A549 (cell line): ENCODE data around the gene ADAM8. TPM values are rescaled to one million over a fixed set of nuclear protein-coding genes. Genes with fewer than 3 reads are reported as not detected.

Experiments
- ATAC-seq, 2 experiments: fragments of 200-7000 bp in 1 of 2; fragments of >200 bp in 1 of 2; cut with Nextera tagmentation in 1 of 2; cut with Tn5 transposase in 1 of 2; 3 replicates each; pipeline versions ENCODE4 v1.8.0 to v1.9.1; 2018 to 2020; ENCODE audit warnings: mild to moderate bottlenecking in 1 of 2, moderate library complexity in 1 of 2
- CTCF ChIA-PET: fragments of 300-600 bp; sonication (Branson Sonifier 250); formaldehyde crosslinking; extraction: SDS; loops from one replicate; lab custom pipeline; 2021; ENCODE audit warnings: antibody characterized with exemption, inconsistent platforms; lab: Yijun Ruan, JAX
- POLR2A ChIA-PET: fragments of 350-600 bp; formaldehyde crosslinking; extraction: SDS; loops from one replicate; lab custom pipeline; 2021; ENCODE audit warnings: antibody characterized with exemption, inconsistent platforms; lab: Yijun Ruan, JAX
- DNase-seq, 2 experiments: peaks; one replicate each; pipeline versions ENCODE4 v3.0.0 to v3.0.0-alpha.2; 2011 to 2016; ENCODE audit warnings: low read depth in 1 of 2, low spot score in 1 of 2
- FAIRE-seq: peaks from 2 replicates; lab custom pipeline; 2011; peaks lifted over from hg19 to GRCh38; lab: Jason Lieb, UNC
- H3K27ac ChIP-seq, 2 experiments: fragments of >200 bp; sonication (Bioruptor Twin); formaldehyde crosslinking; 3 replicates each; pipeline ENCODE4 v1.5.1; 2016 to 2017
- H3K4me1 ChIP-seq: fragments of >200 bp; sonication (Bioruptor Twin); formaldehyde crosslinking; 3 replicates; pipeline ENCODE4 v1.6.1; 2016
- H3K4me2 ChIP-seq: fragments of >200 bp; sonication (Bioruptor Twin); formaldehyde crosslinking; 3 replicates; pipeline ENCODE4 v1.6.1; 2016
- H3K4me3 ChIP-seq: fragments of >200 bp; sonication (Bioruptor Twin); formaldehyde crosslinking; 3 replicates; pipeline ENCODE4 v1.5.1; 2016
- H3K9me3 ChIP-seq: fragments of >200 bp; sonication (Bioruptor Twin); formaldehyde crosslinking; 3 replicates; pipeline ENCODE4 v1.6.1; 2016
- ATOH8 ChIP-seq: fragments of 250-450 bp; sonication (Bioruptor Pico); IDR thresholded peaks from 2 replicates; pipeline ENCODE4 v1.5.0; 2020; ENCODE audit warnings: low read depth, mild to moderate bottlenecking, moderate library complexity
- BHLHE40 ChIP-seq: IDR thresholded peaks from 2 replicates; pipeline ENCODE4 v1.6.1; 2012; ENCODE audit warnings: low read depth, low read length, inconsistent platforms
- CBX2 ChIP-seq: fragments of 200-600 bp; sonication (generic); IDR thresholded peaks from 2 replicates; pipeline ENCODE4 v1.6.1; 2016; ENCODE audit warnings: low read depth, mild to moderate bottlenecking, borderline replicate concordance
- CEBPB ChIP-seq, 2 experiments: fragments of >200 bp in 1 of 2; sonication (Bioruptor Twin) in 1 of 2; formaldehyde crosslinking in 1 of 2; IDR thresholded peaks; 2 replicates each; pipeline ENCODE4 v1.6.1; 2012 to 2016
- E2F6 ChIP-seq: IDR thresholded peaks from 2 replicates; pipeline ENCODE4 v1.6.1; 2012; ENCODE audit warnings: low read depth, borderline replicate concordance
- EHF ChIP-seq: fragments of 250-450 bp; sonication (Bioruptor Pico); IDR thresholded peaks from 2 replicates; pipeline ENCODE4 v1.5.0; 2020; ENCODE audit warnings: mild to moderate bottlenecking
- EHMT2 ChIP-seq: fragments of 200-600 bp; sonication (generic); IDR thresholded peaks from 2 replicates; pipeline ENCODE4 v1.6.1; 2016; ENCODE audit warnings: antibody characterized with exemption, low read depth, mild to moderate bottlenecking, moderate library complexity
- ELK1 ChIP-seq: fragments of 150-350 bp; IDR thresholded peaks from 2 replicates; pipeline ENCODE4 v1.6.1; 2014; ENCODE audit warnings: low read depth, mild to moderate bottlenecking, low read length
- EP300 ChIP-seq, 2 experiments: fragments of >200 bp; sonication (Bioruptor Twin); formaldehyde crosslinking; IDR thresholded peaks; 2 replicates in 1 of 2; 3 replicates in 1 of 2; pipeline ENCODE4 v1.6.1; 2016 to 2017
- FOXS1 ChIP-seq: fragments of 250-450 bp; sonication (Bioruptor Pico); IDR thresholded peaks from 2 replicates; pipeline ENCODE4 v1.5.0; 2020; ENCODE audit warnings: mild to moderate bottlenecking, moderate library complexity
- HDAC2 ChIP-seq: fragments of 200-600 bp; sonication (generic); IDR thresholded peaks from 2 replicates; pipeline ENCODE4 v1.6.1; 2016
- HES2 ChIP-seq: fragments of >200 bp; sonication (Bioruptor Twin); formaldehyde crosslinking; IDR thresholded peaks from 2 replicates; pipeline ENCODE4 v1.6.1; 2016
- HOXA7 ChIP-seq: fragments of 250-450 bp; sonication (Bioruptor Pico); IDR thresholded peaks from 2 replicates; pipeline ENCODE4 v1.5.0; 2020; ENCODE audit warnings: mild to moderate bottlenecking, moderate library complexity
- HOXB13 ChIP-seq: fragments of 250-450 bp; sonication (Bioruptor Pico); IDR thresholded peaks from 2 replicates; pipeline ENCODE4 v1.5.0; 2020; ENCODE audit warnings: low read depth, mild to moderate bottlenecking, moderate library complexity
- HOXB5 ChIP-seq: fragments of 250-450 bp; sonication (Bioruptor Pico); IDR thresholded peaks from 2 replicates; pipeline ENCODE4 v1.5.0; 2020; ENCODE audit warnings: mild to moderate bottlenecking, moderate library complexity
- JUN ChIP-seq, 2 experiments: fragments of >200 bp; sonication (Bioruptor Twin); formaldehyde crosslinking; IDR thresholded peaks; 2 replicates in 1 of 2; 3 replicates in 1 of 2; pipeline ENCODE4 v1.6.1; 2016 to 2017
- MAZ ChIP-seq: fragments of 150-350 bp; IDR thresholded peaks from 2 replicates; pipeline ENCODE4 v1.6.1; 2014; ENCODE audit warnings: antibody characterized with exemption, low read depth, low read length, borderline replicate concordance
- MYC ChIP-seq: IDR thresholded peaks from 2 replicates; pipeline ENCODE4 v1.6.1; 2012; ENCODE audit warnings: mild to moderate bottlenecking, inconsistent platforms, low read length, improper control_type of control experiment, borderline replicate concordance
- NPAS2 ChIP-seq: fragments of 250-450 bp; sonication (Bioruptor Pico); IDR thresholded peaks from 2 replicates; pipeline ENCODE4 v1.8.0; 2022; ENCODE audit warnings: mild to moderate bottlenecking, moderate library complexity, borderline replicate concordance
- PBX3 ChIP-seq: IDR thresholded peaks from 2 replicates; pipeline ENCODE4 v1.6.1; 2012
- POLR2A ChIP-seq: IDR thresholded peaks from 2 replicates; pipeline ENCODE4 v1.6.1; 2012; ENCODE audit warnings: mild to moderate bottlenecking, low read length
- POLR2AphosphoS2 ChIP-seq: conservative IDR thresholded peaks from 2 replicates; pipeline ENCODE4 v1.6.1; 2012; ENCODE audit warnings: low read length, improper control_type of control experiment, inconsistent platforms
- RARB ChIP-seq: fragments of 250-450 bp; sonication (Bioruptor Pico); IDR thresholded peaks from 2 replicates; pipeline ENCODE4 v1.8.0; 2021; ENCODE audit warnings: mild to moderate bottlenecking, moderate library complexity
- RFX5 ChIP-seq: fragments of 450-650 bp; IDR thresholded peaks from 2 replicates; pipeline ENCODE4 v1.7.1; 2014; ENCODE audit warnings: antibody characterized with exemption, mild to moderate bottlenecking, moderate library complexity
- USF2 ChIP-seq: fragments of 450-650 bp; IDR thresholded peaks from 2 replicates; pipeline ENCODE4 v1.6.1; 2014; ENCODE audit warnings: antibody characterized with exemption
- ZFP36 ChIP-seq: fragments of 450-650 bp; IDR thresholded peaks from 2 replicates; pipeline ENCODE4 v1.6.1; 2014; ENCODE audit warnings: borderline replicate concordance; ENCODE audit not compliant: partially characterized antibody
- WGBS: methylation state at CpG from one replicate; pipeline ENCODE4 v1.1.6; 2017; ENCODE audit errors: missing lambda C conversion rate; 5-methylcytosine and 5-hydroxymethylcytosine counted together
- polyA plus RNA-seq, 4 experiments: library from polyadenylated mRNA; depleted of rRNA in 3 of 4; stranded (reverse); fragments of >200 nt; fragmentation: RNase III in 1 of 4; extraction: RNeasy Plus Mini Kit Qiagen cat#74134 plus additional on column Dnase treatment in 1 of 4; gene quantifications; 2 replicates in 3 of 4; 3 replicates in 1 of 4; pipeline ENCODE4 v1.2.3, GENCODE V29; 2011 to 2017

Gene ADAM8
- polyA plus RNA-seq, 2 of the 4 experiments (the other 2 are of a cell fraction), result 1.4 to 4.1 TPM

- peaks cover 19% of the 10 kb centered on the region for H3K4me1 ChIP-seq
- POLR2A ChIA-PET, result no interaction called here
- CTCF ChIA-PET, result no interaction called here
- no peak within 1 kb of the TSS for H3K27ac ChIP-seq
- ATAC-seq, result peak in 1 of 2 experiments; percentile 7; a peak in 3 of 6 replicates
- no peak for TF ChIP-seq ZFP36
- TF ChIP-seq CBX2, result no peak
- TF ChIP-seq JUN (IDR thresholded peaks at IDR 0.05), result no peak
- TF ChIP-seq USF2, result no peak
- no peak for TF ChIP-seq ELK1
- no peak for TF ChIP-seq EHF (CRISPR knock-in tag)
- TF ChIP-seq ATOH8 (CRISPR knock-in tag), result no peak
- no peak for TF ChIP-seq PBX3
- no peak for TF ChIP-seq MYC
- TF ChIP-seq NPAS2, result no peak
- no peak for TF ChIP-seq CEBPB (IDR thresholded peaks at IDR 0.05)
- no peak for TF ChIP-seq BHLHE40
- 38% methylated on average over 32 of the region's 60 CpGs for WGBS
- no peaks in the 10 kb centered on the region for H3K9me3 ChIP-seq
- no peak for FAIRE-seq
- H3K4me2 ChIP-seq, result peak within 1 kb of the TSS; percentile 75
- H3K4me3 ChIP-seq, result peak within 1 kb of the TSS; percentile 28; the same call in 2 of the 3 replicates
- DNase-seq, result no peak
Measured at GRCh38 chr10:133237588-133238465, 38.8 kb downstream of the ADAM8 start, which contains the start of gene VENTX. Gene VENTX (plus strand): TSS chr10:133237855. CDS start chr10:133237915, 60 bp downstream.

- no peak overlapping the region for H3K27ac ChIP-seq
- peaks cover 19% of the 10 kb centered on the region for H3K4me1 ChIP-seq
- peak overlapping the region; percentile 75 for H3K4me2 ChIP-seq
- no peak for DNase-seq
- peak overlapping the region; percentile 28; the same call in 2 of the 3 replicates for H3K4me3 ChIP-seq
- ChIA-PET CTCF (no interaction called here), POLR2A (no interaction called here)
- no peak for TF ChIP-seq HOXB13 (CRISPR knock-in tag)
- TF ChIP-seq ZFP36, result no peak
- no peak for TF ChIP-seq EP300 (IDR thresholded peaks at IDR 0.05)
- no peak for TF ChIP-seq FOXS1 (CRISPR knock-in tag)
- TF ChIP-seq MAZ, result no peak
- no peak for TF ChIP-seq POLR2A
- no peak for TF ChIP-seq HES2
- TF ChIP-seq RARB (CRISPR knock-in tag), result no peak
- TF ChIP-seq POLR2AphosphoS2, result no peak
- TF ChIP-seq ELK1, result no peak
- TF ChIP-seq E2F6, result no peak
- TF ChIP-seq RFX5, result no peak
- TF ChIP-seq EHMT2, result no peak
- no peak for TF ChIP-seq HDAC2
- no peak for TF ChIP-seq CEBPB (IDR thresholded peaks at IDR 0.05)
- TF ChIP-seq HOXA7 (CRISPR knock-in tag), result no peak
- no peak for TF ChIP-seq HOXB5 (CRISPR knock-in tag)
- TF ChIP-seq ATOH8 (CRISPR knock-in tag), result no peak
- 12% methylated on average over 10 of the region's 32 CpGs for WGBS
- ATAC-seq, result peak; percentile 36 to 75; a peak in 5 of 6 replicates
- H3K9me3 ChIP-seq, result no peaks in the 10 kb centered on the region
- no peak for FAIRE-seq
Measured at GRCh38 chr10:133237241-133237587, 39.5 kb downstream of the ADAM8 start.
